GM18502 (cell line): ENCODE measurements around the gene ELL3.
A peak's percentile ranks its signal among the peaks of the same experiment; 100 is the strongest.
"Not testable (repeated sequence)": the region's sequence is repeated elsewhere in the genome, so short reads cannot be mapped to it uniquely, and the experiment has no call there.

ENCODE experiments used
- ATAC-seq: cut with Tn5 transposase; IDR thresholded peaks from one replicate; pipeline ENCODE4 v1.9.1; 2021; ENCODE audit warnings: mild to moderate bottlenecking; ENCODE audit not compliant: unreplicated experiment, poor library complexity

ELL3 gene

DNA sequence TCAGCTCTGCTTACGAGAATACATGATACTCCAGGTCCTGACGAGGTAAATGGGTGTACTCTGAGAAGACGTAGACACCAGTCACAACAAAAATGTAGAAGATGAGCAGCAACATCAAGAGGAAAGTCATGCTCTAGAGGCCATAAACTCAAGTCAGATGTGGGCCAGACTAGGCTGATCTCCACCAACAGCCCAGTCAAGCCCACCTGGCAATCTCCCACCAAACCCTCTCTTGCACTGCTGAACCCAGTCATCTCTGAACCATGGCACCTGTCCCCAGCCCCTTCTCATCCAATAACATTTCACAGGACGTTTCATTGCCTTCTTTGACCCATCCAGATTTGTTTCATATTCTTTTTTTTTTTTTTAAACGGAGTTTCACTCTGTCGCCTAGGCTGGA is 41.4 kb downstream of the ELL3 start:
- ATAC-seq = peak; percentile 49

DNA sequence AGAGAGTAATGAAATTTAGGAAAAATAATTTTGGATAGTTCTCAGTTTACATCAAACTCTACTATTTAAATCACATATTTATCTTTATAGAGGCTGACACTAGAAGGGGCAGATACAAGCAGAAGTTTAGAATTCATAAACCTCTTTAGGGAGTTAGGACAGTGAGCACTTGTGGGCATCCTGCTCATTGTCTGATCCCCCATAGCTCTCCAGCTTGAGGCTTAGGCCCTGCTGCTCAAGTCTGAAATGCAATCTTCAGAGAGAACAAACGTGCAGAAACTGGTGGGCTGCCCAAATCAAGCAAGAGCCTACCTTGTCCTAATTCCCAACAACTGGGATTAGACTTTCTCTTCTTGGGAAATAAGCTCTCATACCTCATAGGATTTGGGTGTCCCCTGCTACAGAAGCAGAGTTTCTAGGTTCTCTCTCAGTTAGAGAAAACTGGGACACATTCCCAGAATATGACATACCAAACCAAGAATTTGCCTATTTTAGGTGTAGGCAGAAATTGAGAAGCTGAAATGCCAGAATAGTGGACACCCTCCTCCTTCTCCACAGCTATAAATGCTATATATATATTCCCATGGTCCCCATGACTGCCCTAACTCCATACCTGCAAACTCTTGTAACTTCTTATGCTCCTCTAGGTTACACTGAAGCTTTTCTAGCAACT is 48.6 kb downstream of the ELL3 start:
- ATAC-seq = not testable (repeated sequence)

DNA sequence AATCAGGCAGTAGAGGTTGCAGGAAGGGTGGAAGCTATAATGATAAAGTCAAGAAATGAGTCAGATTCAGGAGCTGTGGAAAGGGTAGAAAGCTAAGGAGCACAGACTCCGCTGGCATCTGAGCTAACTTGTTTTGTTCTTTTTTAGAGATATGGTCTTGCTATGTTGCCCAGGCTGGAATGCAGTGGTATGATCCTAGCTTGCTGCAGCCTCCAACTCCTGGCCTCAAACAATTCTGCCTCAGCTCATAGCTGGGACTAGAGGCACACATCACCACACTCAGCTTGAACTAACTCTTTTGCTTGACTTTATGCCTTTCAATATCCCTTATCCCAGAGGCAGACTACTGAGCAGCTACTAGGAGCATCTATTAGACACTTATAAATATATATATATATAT is 50.5 kb downstream of the ELL3 start:
- ATAC-seq = not testable (repeated sequence)

DNA sequence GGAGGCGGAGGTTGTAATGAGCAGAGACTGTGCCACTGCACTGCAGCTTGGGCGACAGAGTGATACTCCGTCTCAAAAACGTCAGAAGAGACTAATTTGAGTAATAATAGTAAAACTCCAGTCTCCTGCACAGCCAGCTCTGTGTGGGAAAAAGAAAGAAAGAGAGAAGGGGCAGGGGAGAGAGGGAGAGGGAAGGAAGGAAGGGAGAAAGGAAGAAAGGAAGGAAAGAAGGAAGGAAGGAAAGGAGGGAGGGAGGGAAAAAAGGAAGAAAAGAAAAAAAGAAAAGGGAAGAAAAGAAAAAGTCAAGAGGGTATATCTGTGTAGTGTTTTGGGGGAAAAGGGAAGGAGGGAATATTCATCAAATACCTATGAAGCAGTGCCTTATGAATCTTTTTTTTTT is 53.6 kb downstream of the ELL3 start:
- ATAC-seq = no peak
